Measurements from ENCODE around the gene MRPS18A. TPM values are rescaled to one million over a fixed set of nuclear protein-coding genes. Genes with fewer than 3 reads are reported as not detected.
"Not testable (repeated sequence)": the region's sequence is repeated elsewhere in the genome, so short reads cannot be mapped to it uniquely, and the experiment has no call there.

Gene MRPS18A
- total and polyA plus RNA-seq, 2 of the 8 experiments (the other 6 are each of a cell fraction or from before 2014, with no cell fraction given), result 48.3 to 121 TPM

DNA sequence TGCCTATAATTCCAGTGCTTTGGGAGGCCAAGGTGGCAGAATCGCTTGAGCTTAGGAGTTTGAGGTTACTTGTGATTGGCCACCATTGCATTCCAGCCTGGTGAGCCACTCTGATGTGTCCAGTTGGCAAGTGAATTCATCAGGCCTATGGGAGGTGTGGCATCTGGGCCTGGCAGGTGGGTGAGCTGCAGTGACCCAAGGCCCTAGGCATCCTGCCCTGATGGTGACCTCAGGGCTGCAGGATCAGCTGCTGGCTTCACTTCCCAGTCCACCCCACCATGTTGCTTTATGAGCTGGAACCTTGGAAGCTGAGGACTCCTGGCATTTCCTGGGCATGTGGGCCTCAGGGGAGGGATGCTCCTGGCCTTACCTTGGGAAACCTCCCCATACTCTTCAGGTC lies 22.2 kb downstream of the MRPS18A start (continued):
- no peak for TF ChIP-seq SP4 (IDR thresholded peaks at IDR 0.05; ENCODE audit: low read length)
- TF ChIP-seq CHD2 (IDR thresholded peaks at IDR 0.05; ENCODE audit: low read length), result no peak

DNA sequence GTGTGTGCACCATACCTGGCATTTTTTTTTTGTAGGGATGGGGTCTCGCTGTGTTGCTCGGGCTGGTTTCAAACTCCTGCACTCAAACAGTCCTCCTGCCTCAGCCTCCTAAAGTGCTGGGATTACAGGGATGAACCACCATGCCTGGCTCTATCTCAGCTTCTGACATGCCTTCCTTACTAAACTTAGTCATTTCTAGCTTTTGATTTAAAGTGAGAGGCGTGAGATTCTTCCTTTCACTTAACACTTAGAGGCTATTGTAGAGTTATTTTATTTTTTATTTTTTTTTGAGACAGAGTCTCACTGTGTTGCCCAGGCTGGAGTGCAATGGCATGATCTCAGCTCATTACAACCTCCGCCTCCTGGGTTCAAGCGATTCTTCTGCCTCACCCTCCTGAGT lies 24.6 kb downstream of the MRPS18A start:
- not testable (repeated sequence) for H3K23ac ChIP-seq (ENCODE audit: insufficient read length); H2BK20ac ChIP-seq (ENCODE audit: low read length); H2AFZ ChIP-seq (ENCODE audit: low read length); H2AK5ac ChIP-seq (ENCODE audit: low read depth, low read length); H3K9me3 ChIP-seq (ENCODE audit: insufficient read depth in 2 of 2, low read depth in 1 of 2, low read length in 1 of 2); H4K91ac ChIP-seq (replicated peaks; ENCODE audit: insufficient read length, low read length); DNase-seq (ENCODE audit: low read depth in 1 of 2, low spot score in 2 of 2); H3K4ac ChIP-seq (replicated peaks; ENCODE audit: insufficient read length, low read depth, low read length); H3K79me2 ChIP-seq (ENCODE audit: control insufficient read depth in 1 of 2, insufficient read depth in 2 of 2, low read length in 2 of 2); H3K18ac ChIP-seq (ENCODE audit: extremely low read depth, low read length); H3K27me3 ChIP-seq (replicated peaks in 1 of 4; ENCODE audit: control insufficient read depth in 3 of 4, extremely low read depth in 1 of 4, insufficient read depth in 3 of 4, low read length in 3 of 4); H3K9ac ChIP-seq (replicated peaks in 1 of 4; ENCODE audit: extremely low read depth in 1 of 4, low read depth in 3 of 4, low read length in 3 of 4); FAIRE-seq; H2BK120ac ChIP-seq (replicated peaks; ENCODE audit: low read depth, low read length); H3K14ac ChIP-seq (ENCODE audit: insufficient read length); H3K23me2 ChIP-seq (ENCODE audit: low read depth, low read length); H2BK15ac ChIP-seq (ENCODE audit: low read length); H3K4me3 ChIP-seq (ENCODE audit: extremely low read depth in 1 of 4, insufficient read depth in 2 of 4, low read depth in 3 of 4, low read length in 4 of 4); H2BK5ac ChIP-seq (ENCODE audit: low read depth, low read length); H3K27ac ChIP-seq (ENCODE audit: low read depth, low read length); H3K36me3 ChIP-seq (ENCODE audit: control insufficient read depth in 2 of 4, insufficient read depth in 4 of 4, low read length in 3 of 4); H2BK12ac ChIP-seq (ENCODE audit: low read depth, low read length); H3K4me2 ChIP-seq (ENCODE audit: insufficient read depth in 1 of 2, low read depth in 2 of 2, low read length in 2 of 2); H4K5ac ChIP-seq (ENCODE audit: insufficient read length, low read depth, low read length); H3K79me1 ChIP-seq (ENCODE audit: low read depth, low read length); H4K20me1 ChIP-seq (replicated peaks in 1 of 2; ENCODE audit: control insufficient read depth in 1 of 2, insufficient read depth in 2 of 2, low read length in 2 of 2); H3K56ac ChIP-seq (replicated peaks; ENCODE audit: insufficient read length, low read depth, low read length); H4K8ac ChIP-seq (ENCODE audit: extremely low read depth, insufficient read depth, low read length)
- H3K4me1 ChIP-seq (replicated peaks in 1 of 4; ENCODE audit: control insufficient read depth in 3 of 4, insufficient read depth in 4 of 4, low read length in 3 of 4), result peaks cover 1 to 10% (median 7%) of the 10 kb centered on the region in 4 experiments; a peak in 6 of 7 replicates
- CTCF ChIA-PET (ENCODE audit: partially characterized antibody), result interaction anchor here (12.6 kb wide), 1 partner anchor 96 kb away, joined by 146 read pairs; no protein-coding TSS in a partner anchor
- POLR2A ChIA-PET (ENCODE audit: partially characterized antibody), result interaction anchor here (3.1 kb wide), 1 partner anchor 33 kb away, joined by 8 read pairs; the partner anchor contains the start of gene GTPBP2
- WGBS, 2 experiments (ENCODE audit: extremely low coverage in 1 of 2, insufficient coverage in 1 of 2, insufficient read length in 1 of 2, insufficient replicate concordance in 2 of 2, low coverage in 1 of 2, low lambda C conversion rate in 2 of 2, missing lambda C conversion rate in 1 of 2), result 92% methylated on average over 5 of the region's 5 CpGs; no CpG with 5 or more reads in 1 of the 2 experiments

All from H1 (cell line).